GM10266 (cell line): ENCODE data around the gene PRKN.

Source experiments
- DNase-seq: peaks from one replicate; pipeline ENCODE4 v3.0.0; 2012; ENCODE audit errors: extremely low spot score
- CTCF ChIP-seq: IDR thresholded peaks from 2 replicates; pipeline ENCODE4 v1.5.1; 2012; ENCODE audit warnings: mild to moderate bottlenecking, low read depth; ENCODE audit not compliant: control insufficient read depth, insufficient read depth; ENCODE audit errors: missing control alignments

Gene PRKN

GRCh38 chr6:162343198-162343935, 384.2 kb downstream of the PRKN start:
- TF ChIP-seq CTCF = no peak
- no peak for DNase-seq

- no peak for DNase-seq
- TF ChIP-seq CTCF = no peak
Observed at GRCh38 chr6:162337412-162337811, 390.2 kb downstream of the PRKN start.

DNA sequence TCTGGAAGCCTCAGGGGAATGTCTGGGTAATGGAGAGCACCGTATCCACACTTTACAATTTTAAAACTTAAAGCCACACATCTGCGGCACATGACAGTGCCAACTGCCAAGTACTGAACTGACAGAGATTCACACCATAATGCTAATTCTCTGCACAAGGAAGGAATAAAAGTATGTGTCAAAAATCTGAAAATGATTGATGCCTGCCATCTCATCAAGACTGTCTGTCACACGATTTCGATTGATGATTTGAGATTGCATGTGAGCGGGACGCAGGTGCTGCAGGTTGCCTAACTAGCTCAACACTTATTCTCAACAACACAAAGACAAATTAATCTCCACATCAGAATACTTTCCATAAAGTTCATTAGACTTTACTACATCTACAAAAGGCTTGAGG, 391.2 kb downstream of the PRKN start:
- TF ChIP-seq CTCF = no peak
- no peak for DNase-seq

GRCh38 chr6:162332365-162332764, 395.2 kb downstream of the PRKN start:
- DNase-seq = no peak

DNA sequence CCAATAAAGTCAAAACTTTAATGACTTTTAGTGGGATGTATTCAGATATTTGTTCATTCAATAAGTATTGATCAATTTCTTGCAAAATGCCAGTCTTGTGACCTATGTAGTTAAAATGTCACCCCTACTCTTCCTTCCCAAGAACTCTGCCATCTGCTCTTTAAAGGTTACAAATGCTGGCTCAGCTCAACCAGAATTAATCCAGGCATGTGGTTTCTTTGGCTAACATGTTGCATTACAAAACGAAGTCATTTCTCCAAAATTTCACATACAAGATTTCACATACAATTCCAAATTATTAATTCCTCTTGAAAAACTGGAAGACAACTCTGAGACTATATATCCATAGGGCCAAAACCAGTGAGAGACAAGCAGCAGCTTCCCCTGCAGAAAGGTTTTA, 395.7 kb downstream of the PRKN start:
- TF ChIP-seq CTCF = no peak
- no peak for DNase-seq

More at GRCh38 chr6:162332365-162332764, 395.2 kb downstream of the PRKN start:
- TF ChIP-seq CTCF = no peak

- DNase-seq = no peak
- no peak for TF ChIP-seq CTCF
Observed at GRCh38 chr6:162325826-162326225, 401.7 kb downstream of the PRKN start.

DNA sequence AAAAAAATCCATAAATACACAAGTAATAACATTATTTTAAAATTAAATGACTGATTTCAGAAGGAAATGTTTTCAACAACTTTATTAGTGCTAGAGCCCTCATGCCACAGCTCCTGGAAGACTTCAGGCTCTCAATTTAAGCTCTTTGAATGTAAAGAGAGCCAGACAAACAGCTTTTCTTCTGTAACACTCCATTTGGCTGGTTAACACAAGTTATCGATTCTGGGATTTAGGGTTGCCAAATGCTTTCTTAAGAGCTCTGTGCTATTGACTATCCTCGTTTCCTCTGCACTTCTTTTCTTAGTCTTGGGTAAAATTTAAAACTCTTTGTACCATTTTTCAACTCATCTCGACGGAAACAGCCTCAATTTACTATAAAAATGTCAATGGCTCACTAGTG, 402.5 kb downstream of the PRKN start:
- DNase-seq = no peak
- no peak for TF ChIP-seq CTCF
